Parathyroid adenoma (tissue), 2 donors: ENCODE results near the gene MGAT4A.

Source experiments
- H2AFZ ChIP-seq: fragments of 300-600 bp; sonication (generic); one replicate; pipeline ENCODE4 v1.7.0; 2017; ENCODE audit warnings: antibody characterized with exemption, mild to moderate bottlenecking
- H3K27ac ChIP-seq: fragments of 300-600 bp; sonication (generic); one replicate; pipeline ENCODE4 v1.7.0; 2017
- H3K27me3 ChIP-seq: fragments of 300-600 bp; sonication (generic); one replicate; pipeline ENCODE4 v1.7.0; 2017; ENCODE audit warnings: low read length; ENCODE audit not compliant: control insufficient read depth, insufficient read depth
- H3K36me3 ChIP-seq: fragments of 300-600 bp; sonication (generic); one replicate; pipeline ENCODE4 v1.7.0; 2017; ENCODE audit warnings: low read length; ENCODE audit not compliant: control insufficient read depth, insufficient read depth
- H3K4me1 ChIP-seq: fragments of 300-600 bp; sonication (generic); one replicate; pipeline ENCODE4 v1.7.0; 2017; ENCODE audit warnings: control low read depth
- H3K4me2 ChIP-seq: fragments of 300-600 bp; sonication (generic); one replicate; pipeline ENCODE4 v1.7.0; 2017; ENCODE audit warnings: low read length
- H3K4me3 ChIP-seq: fragments of 300-600 bp; sonication (generic); one replicate; pipeline ENCODE4 v1.7.0; 2017; ENCODE audit warnings: low read depth, low read length
- H3K79me2 ChIP-seq: fragments of 300-600 bp; sonication (generic); one replicate; pipeline ENCODE4 v1.7.0; 2017; ENCODE audit warnings: control low read depth
- H3K9ac ChIP-seq: fragments of 300-600 bp; sonication (generic); one replicate; pipeline ENCODE4 v1.7.0; 2017; ENCODE audit warnings: mild to moderate bottlenecking
- H3K9me3 ChIP-seq: fragments of 300-600 bp; sonication (generic); one replicate; pipeline ENCODE4 v1.7.0; 2017; ENCODE audit warnings: low read length; ENCODE audit not compliant: control insufficient read depth
- CTCF ChIP-seq: fragments of 300-600 bp; sonication (generic); IDR thresholded peaks from one replicate; pipeline ENCODE4 v1.7.0; 2017; ENCODE audit warnings: antibody characterized with exemption, mild to moderate bottlenecking
- donor health status: primary hyperparathyroidism.

The MGAT4A gene

GRCh38 chr2:98739020-98739419, 8.1 kb upstream of the MGAT4A start:
- no peak overlapping the region for H2AFZ ChIP-seq
- H3K27ac ChIP-seq: no peak overlapping the region
- H3K4me1 ChIP-seq: peaks cover 2% of the 10 kb centered on the region
- H3K4me2 ChIP-seq: no peak overlapping the region
- no peaks in the 10 kb centered on the region for H3K27me3 ChIP-seq
- H3K9me3 ChIP-seq: no peaks in the 10 kb centered on the region
- peaks cover 6% of the 10 kb centered on the region for H3K79me2 ChIP-seq
- no peaks in the 10 kb centered on the region for H3K36me3 ChIP-seq
- H3K9ac ChIP-seq: no peak overlapping the region
- TF ChIP-seq CTCF: no peak
- H3K4me3 ChIP-seq: no peak overlapping the region

GRCh38 chr2:98738304-98738703, 7.4 kb upstream of the MGAT4A start:
- Histone ChIP-seq H3K27me3 (no peaks in the 10 kb centered on the region), H3K9ac (no peak overlapping the region), H3K79me2 (peaks cover 6% of the 10 kb centered on the region), H2AFZ (no peak overlapping the region), H3K36me3 (no peaks in the 10 kb centered on the region), H3K27ac (no peak overlapping the region), H3K9me3 (no peaks in the 10 kb centered on the region), H3K4me2 (no peak overlapping the region), H3K4me3 (no peak overlapping the region), H3K4me1 (no peaks in the 10 kb centered on the region)
- TF ChIP-seq CTCF: no peak

- no peaks in the 10 kb centered on the region for H3K4me1 ChIP-seq
- no peak overlapping the region for H2AFZ ChIP-seq
- no peaks in the 10 kb centered on the region for H3K27me3 ChIP-seq
- H3K9me3 ChIP-seq: no peaks in the 10 kb centered on the region
- H3K27ac ChIP-seq: no peak overlapping the region
- no peaks in the 10 kb centered on the region for H3K36me3 ChIP-seq
- H3K4me2 ChIP-seq: no peak overlapping the region
- TF ChIP-seq CTCF: no peak
- H3K79me2 ChIP-seq: peaks cover 6% of the 10 kb centered on the region
- no peak overlapping the region for H3K9ac ChIP-seq
- H3K4me3 ChIP-seq: no peak overlapping the region
Observed at GRCh38 chr2:98737848-98738247, 6.9 kb upstream of the MGAT4A start.

GRCh38 chr2:98736464-98736889, 5.5 kb upstream of the MGAT4A start:
- Histone ChIP-seq H3K27me3 (no peaks in the 10 kb centered on the region), H2AFZ (no peak overlapping the region), H3K4me1 (no peaks in the 10 kb centered on the region), H3K4me2 (no peak overlapping the region), H3K9ac (no peak overlapping the region), H3K79me2 (peaks cover 17% of the 10 kb centered on the region), H3K4me3 (no peak overlapping the region), H3K9me3 (no peaks in the 10 kb centered on the region), H3K36me3 (no peaks in the 10 kb centered on the region), H3K27ac (no peak overlapping the region)
- TF ChIP-seq CTCF: no peak

- H3K36me3 ChIP-seq: no peaks in the 10 kb centered on the region
Observed at GRCh38 chr2:98734823-98735260, 3.9 kb upstream of the MGAT4A start.

More at GRCh38 chr2:98734823-98735260, 3.9 kb upstream of the MGAT4A start:
- Histone ChIP-seq H2AFZ (no peak overlapping the region), H3K4me2 (no peak overlapping the region), H3K27ac (no peak overlapping the region), H3K9me3 (no peaks in the 10 kb centered on the region), H3K79me2 (peaks cover 17% of the 10 kb centered on the region), H3K27me3 (no peaks in the 10 kb centered on the region), H3K4me1 (no peaks in the 10 kb centered on the region), H3K4me3 (no peak overlapping the region), H3K9ac (no peak overlapping the region)
- no peak for TF ChIP-seq CTCF
